AG09319 (cell line): ENCODE results near the gene CSTF1.

Experiments used
- DNase-seq: peaks from one replicate; pipeline ENCODE4 v3.0.0-alpha.2; 2010; ENCODE audit warnings: low read depth; ENCODE audit errors: extremely low read depth
- CTCF ChIP-seq: IDR thresholded peaks from 2 replicates; pipeline ENCODE4 v1.5.1; 2011; ENCODE audit warnings: low read depth, mild to moderate bottlenecking, inconsistent platforms, low read length, moderate library complexity

Gene CSTF1

GRCh38 chr20:56445540-56445939 lies 53.1 kb downstream of the CSTF1 start:
- no peak for TF ChIP-seq CTCF
- DNase-seq = no peak

- no peak for TF ChIP-seq CTCF
- DNase-seq = no peak
Observed at GRCh38 chr20:56447227-56447626, 54.8 kb downstream of the CSTF1 start.

- DNase-seq = no peak
- no peak for TF ChIP-seq CTCF
Observed at GRCh38 chr20:56449459-56449858, 57.0 kb downstream of the CSTF1 start.

GRCh38 chr20:56451056-56451765 lies 58.8 kb downstream of the CSTF1 start:
- no peak for TF ChIP-seq CTCF
- DNase-seq = no peak

- no peak for DNase-seq
- TF ChIP-seq CTCF = no peak
Observed at GRCh38 chr20:56453352-56453751, 60.9 kb downstream of the CSTF1 start.

GRCh38 chr20:56454754-56455153 lies 62.3 kb downstream of the CSTF1 start:
- TF ChIP-seq CTCF = no peak
- DNase-seq = no peak
